Sigmoid colon (tissue), 7 donors: ENCODE results near the gene MEX3C. TPM values are rescaled to one million over a fixed set of nuclear protein-coding genes. Genes with fewer than 3 reads are reported as not detected.

Experiments
- DNase-seq: peaks from one replicate; pipeline ENCODE4 v3.0.0-alpha.2; 2019
- H3K27ac ChIP-seq, 4 donors: fragments of 200-600 bp; sonication (generic); one replicate each; pipeline ENCODE4 v1.5.1; 2016 to 2019; ENCODE audit warnings: mild to moderate bottlenecking in 1 of 4
- H3K27me3 ChIP-seq, 3 donors: fragments of 200-600 bp; sonication (generic); one replicate each; pipeline ENCODE4 v1.5.1; 2019; ENCODE audit warnings: mild to moderate bottlenecking in 1 of 3
- H3K36me3 ChIP-seq, 4 donors: fragments of 200-600 bp; sonication (generic); one replicate each; pipeline ENCODE4 v1.5.1; 2016 to 2019
- H3K4me1 ChIP-seq, 4 donors: fragments of 200-600 bp; sonication (generic); one replicate each; pipeline ENCODE4 v1.5.1; 2017 to 2019
- H3K4me3 ChIP-seq, 4 donors: fragments of 200-600 bp; sonication (generic); one replicate each; pipeline ENCODE4 v1.5.1; 2017 to 2019; ENCODE audit warnings: mild to moderate bottlenecking in 2 of 4, moderate library complexity in 1 of 4
- H3K9me3 ChIP-seq, 4 donors: fragments of 200-600 bp in 3 of 4; sonication (generic) in 3 of 4; one replicate each; pipeline versions ENCODE4 v1.5.1 to v1.6.1; 2013 to 2019
- EP300 ChIP-seq, 4 donors: sonication (generic); formaldehyde crosslinking; IDR thresholded peaks; one replicate each; pipeline ENCODE4 v1.6.1; 2017; ENCODE audit warnings: antibody characterized with exemption in 4 of 4
- POLR2A ChIP-seq, 2 donors: fragments of 450-650 bp; IDR thresholded peaks; one replicate each; pipeline ENCODE4 v1.6.1; 2016; ENCODE audit warnings: antibody characterized with exemption in 2 of 2, mild to moderate bottlenecking in 2 of 2, moderate library complexity in 2 of 2
- POLR2AphosphoS5 ChIP-seq, 4 donors: sonication (generic); formaldehyde crosslinking; IDR thresholded peaks; one replicate each; pipeline ENCODE4 v1.6.1; 2017; ENCODE audit warnings: antibody characterized with exemption in 4 of 4
- WGBS, 2 donors: extraction: QIAGEN DNeasy Blood & Tissue Kit; methylation state at CpG; one replicate each; pipeline ENCODE4 v1.1.7; 2013; 5-methylcytosine and 5-hydroxymethylcytosine counted together
- intact Hi-C: fragments of 100-400 bp; cut with DNase I; formaldehyde crosslinking; loops from one replicate; pipeline ENCODE4 v1.15.1; 2023
- polyA plus RNA-seq, 3 donors: library from polyadenylated mRNA; stranded (reverse); fragments of 200-250 nt; gene quantifications; one replicate each; pipeline ENCODE4 v1.2.3, GENCODE V29; 2013
- total RNA-seq, 4 donors: library from RNA; depleted of rRNA; stranded (reverse); fragments of >200 nt; gene quantifications; one replicate each; pipeline ENCODE4 v1.1.0, GENCODE V29; 2016
- TF ChIP-seq, protein P1 (sequence below), 4 experiments: fragments of 450-650 bp in 3 of 4; fragments of 200-600 bp in 1 of 4; IDR thresholded peaks; one replicate each; pipeline ENCODE4 v1.5.1; 2016 to 2019; ENCODE audit warnings: antibody characterized with exemption in 4 of 4, mild to moderate bottlenecking in 3 of 4, moderate library complexity in 2 of 4
- donor health status: healthy with polysubstance abuse.
- donor health status: Bipolar disorder and iron deficiency.
- donor health status: healthy.

The MEX3C gene
- total and polyA plus RNA-seq, 7 donors = 10.2 to 20.7 (median 18.4) TPM

DNA sequence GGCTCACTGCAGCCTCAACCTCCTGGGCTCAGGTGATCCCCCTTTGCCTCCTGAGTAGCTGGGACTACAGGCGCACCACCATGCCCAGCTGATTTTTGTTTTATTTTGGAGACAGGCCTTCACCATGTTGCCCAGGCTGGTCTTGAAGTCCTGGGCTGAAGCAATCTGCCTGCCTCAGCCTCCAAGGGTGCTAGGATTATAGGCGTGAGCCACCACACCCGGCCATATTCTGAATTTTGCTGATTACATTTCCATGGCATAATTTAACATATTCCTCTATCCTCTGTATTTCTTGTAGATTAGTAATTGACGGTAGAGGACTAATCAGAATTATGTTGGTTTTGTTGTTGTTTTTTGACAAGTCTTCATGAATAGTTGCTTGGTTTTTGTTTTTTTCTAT is 50.6 kb downstream of the MEX3C start:
- TF ChIP-seq EP300 (IDR thresholded peaks at IDR 0.05) = no peak
- no peak for TF ChIP-seq POLR2A (IDR thresholded peaks at IDR 0.05)
- TF ChIP-seq, protein P1, sequence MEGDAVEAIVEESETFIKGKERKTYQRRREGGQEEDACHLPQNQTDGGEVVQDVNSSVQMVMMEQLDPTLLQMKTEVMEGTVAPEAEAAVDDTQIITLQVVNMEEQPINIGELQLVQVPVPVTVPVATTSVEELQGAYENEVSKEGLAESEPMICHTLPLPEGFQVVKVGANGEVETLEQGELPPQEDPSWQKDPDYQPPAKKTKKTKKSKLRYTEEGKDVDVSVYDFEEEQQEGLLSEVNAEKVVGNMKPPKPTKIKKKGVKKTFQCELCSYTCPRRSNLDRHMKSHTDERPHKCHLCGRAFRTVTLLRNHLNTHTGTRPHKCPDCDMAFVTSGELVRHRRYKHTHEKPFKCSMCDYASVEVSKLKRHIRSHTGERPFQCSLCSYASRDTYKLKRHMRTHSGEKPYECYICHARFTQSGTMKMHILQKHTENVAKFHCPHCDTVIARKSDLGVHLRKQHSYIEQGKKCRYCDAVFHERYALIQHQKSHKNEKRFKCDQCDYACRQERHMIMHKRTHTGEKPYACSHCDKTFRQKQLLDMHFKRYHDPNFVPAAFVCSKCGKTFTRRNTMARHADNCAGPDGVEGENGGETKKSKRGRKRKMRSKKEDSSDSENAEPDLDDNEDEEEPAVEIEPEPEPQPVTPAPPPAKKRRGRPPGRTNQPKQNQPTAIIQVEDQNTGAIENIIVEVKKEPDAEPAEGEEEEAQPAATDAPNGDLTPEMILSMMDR (IDR thresholded peaks at IDR 0.05) = no peak
- no peak for TF ChIP-seq POLR2AphosphoS5 (IDR thresholded peaks at IDR 0.05)
- intact Hi-C loops = no loop called here
- H3K27ac ChIP-seq = no peak overlapping the region
- H3K9me3 ChIP-seq = no peaks in the 10 kb centered on the region
- no peaks in the 10 kb centered on the region for H3K27me3 ChIP-seq
- WGBS, 2 donors = 51 to 77% methylated on average over 4 of the region's 4 CpGs
- H3K4me3 ChIP-seq = no peak overlapping the region
- no peaks in the 10 kb centered on the region for H3K4me1 ChIP-seq
- no peaks in the 10 kb centered on the region for H3K36me3 ChIP-seq
- DNase-seq = no peak

- WGBS, 2 donors = 95% methylated on average over 8 of the region's 8 CpGs
- Histone ChIP-seq H3K4me1 (no peaks in the 10 kb centered on the region), H3K36me3 (no peaks in the 10 kb centered on the region), H3K9me3 (no peaks in the 10 kb centered on the region), H3K27ac (no peak overlapping the region), H3K27me3 (no peaks in the 10 kb centered on the region), H3K4me3 (no peak overlapping the region)
- no peak for TF ChIP-seq POLR2A (IDR thresholded peaks at IDR 0.05)
- no peak for TF ChIP-seq EP300 (IDR thresholded peaks at IDR 0.05)
- TF ChIP-seq POLR2AphosphoS5 (IDR thresholded peaks at IDR 0.05) = no peak
- TF ChIP-seq, protein P1 (IDR thresholded peaks at IDR 0.05) = no peak
- no peak for DNase-seq
- intact Hi-C loops = no loop called here
These were observed 58.5 kb downstream of the MEX3C start for GRCh38 chr18:51138936-51139335.

- H3K4me1 ChIP-seq = no peaks in the 10 kb centered on the region
- H3K27me3 ChIP-seq = no peaks in the 10 kb centered on the region
- no peak for DNase-seq
- intact Hi-C loops = no loop called here
- no peak overlapping the region for H3K27ac ChIP-seq
- H3K36me3 ChIP-seq = no peaks in the 10 kb centered on the region
- H3K9me3 ChIP-seq = no peaks in the 10 kb centered on the region
- TF ChIP-seq, protein P1 (IDR thresholded peaks at IDR 0.05) = no peak
- no peak for TF ChIP-seq POLR2A (IDR thresholded peaks at IDR 0.05)
- TF ChIP-seq EP300 (IDR thresholded peaks at IDR 0.05) = no peak
- no peak for TF ChIP-seq POLR2AphosphoS5 (IDR thresholded peaks at IDR 0.05)
- H3K4me3 ChIP-seq = no peak overlapping the region
- 81 to 90% methylated on average over 7 of the region's 7 CpGs for WGBS, 2 donors
These were observed 59.6 kb downstream of the MEX3C start for GRCh38 chr18:51137891-51138290.

DNA sequence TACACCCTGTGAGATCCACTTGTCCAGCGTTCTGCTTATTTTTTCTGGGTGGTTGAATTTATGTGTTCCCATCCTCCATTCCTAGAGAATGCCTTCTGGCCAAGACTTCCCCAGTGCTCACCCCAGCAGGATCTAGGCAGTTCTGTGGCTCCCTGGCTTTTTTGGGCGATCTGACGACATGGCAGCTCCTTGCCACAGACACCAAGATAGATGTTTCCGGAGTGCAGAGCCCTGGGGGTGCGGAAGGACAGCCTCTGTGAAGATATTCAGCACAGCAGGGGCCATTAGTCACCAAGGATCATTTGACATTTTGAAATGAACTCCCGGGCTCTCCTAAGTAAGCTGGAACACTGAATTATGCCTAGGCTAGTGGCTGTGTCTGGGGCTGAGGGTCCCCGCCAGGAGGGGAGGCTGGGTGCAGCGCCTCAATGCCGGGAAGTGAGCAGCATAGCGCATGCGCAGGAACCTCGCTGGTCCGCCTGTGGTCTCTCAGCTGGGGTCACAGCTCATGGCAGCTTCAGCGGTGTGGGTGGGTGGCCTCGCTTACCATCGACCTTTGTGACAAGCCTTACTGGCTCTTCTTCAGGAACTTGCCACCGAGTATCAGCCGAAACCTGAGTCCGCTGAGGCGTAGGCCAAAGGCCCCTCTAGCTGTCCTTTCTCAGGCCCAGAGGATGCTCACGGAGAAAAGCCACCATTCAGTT is 60.3 kb downstream of the MEX3C start:
- 95% methylated on average over 21 of the region's 21 CpGs for WGBS, 2 donors
- no peak for TF ChIP-seq POLR2AphosphoS5 (IDR thresholded peaks at IDR 0.05)
- TF ChIP-seq EP300 (IDR thresholded peaks at IDR 0.05) = no peak
- TF ChIP-seq POLR2A (IDR thresholded peaks at IDR 0.05) = no peak
- TF ChIP-seq, protein P1 (IDR thresholded peaks at IDR 0.05) = no peak
- Histone ChIP-seq H3K4me1 (no peaks in the 10 kb centered on the region), H3K9me3 (no peaks in the 10 kb centered on the region), H3K27ac (no peak overlapping the region), H3K4me3 (no peak overlapping the region), H3K27me3 (no peaks in the 10 kb centered on the region), H3K36me3 (no peaks in the 10 kb centered on the region)
- no peak for DNase-seq
- intact Hi-C loops = no loop called here

- Histone ChIP-seq H3K36me3 (no peaks in the 10 kb centered on the region), H3K27ac (no peak overlapping the region), H3K4me3 (no peak overlapping the region), H3K9me3 (no peaks in the 10 kb centered on the region), H3K4me1 (no peaks in the 10 kb centered on the region), H3K27me3 (no peaks in the 10 kb centered on the region)
- intact Hi-C loops = no loop called here
- TF ChIP-seq, protein P1 (IDR thresholded peaks at IDR 0.05) = no peak
- TF ChIP-seq EP300 (IDR thresholded peaks at IDR 0.05) (no peak), POLR2A (IDR thresholded peaks at IDR 0.05) (no peak), POLR2AphosphoS5 (IDR thresholded peaks at IDR 0.05) (no peak)
- WGBS, 2 donors = 74 to 81% methylated on average over 6 of the region's 6 CpGs
- DNase-seq = no peak
These were observed 61.7 kb downstream of the MEX3C start for GRCh38 chr18:51135795-51136194.
